HL-60 (cell line): ENCODE data around the gene ACOX2.

ENCODE experiments used
- CTCF ChIP-seq: IDR thresholded peaks from one replicate; pipeline ENCODE4 v1.5.1; 2011; ENCODE audit warnings: low read length, control low read depth, inconsistent platforms; ENCODE audit not compliant: insufficient read depth
- GABPA ChIP-seq: IDR thresholded peaks from 2 replicates; pipeline ENCODE4 v1.6.1; 2012; ENCODE audit warnings: low read depth
- REST ChIP-seq: IDR thresholded peaks from 2 replicates; pipeline ENCODE4 v1.6.1; 2012; ENCODE audit warnings: low read depth; ENCODE audit not compliant: insufficient replicate concordance
- SPI1 ChIP-seq: IDR thresholded peaks from 2 replicates; pipeline ENCODE4 v1.6.1; 2012; ENCODE audit warnings: low read depth, mild to moderate bottlenecking, borderline replicate concordance

- TF ChIP-seq CTCF (no peak), REST (no peak), GABPA (no peak), SPI1 (no peak)
Observed at GRCh38 chr3:58557491-58557890, 20.5 kb upstream of the ACOX2 start.
